PC-9 (cell line): ENCODE measurements around the gene LPCAT2. TPM values are rescaled to one million over a fixed set of nuclear protein-coding genes. Genes with fewer than 3 reads are reported as not detected.

ENCODE experiments used
- BruUV-seq: library from RNA; stranded (reverse); fragments of 400-500 nt; replicated peaks from 2 replicates; lab custom pipeline; 2021; lab: Mats Ljungman, UMichigan
- CTCF ChIA-PET: fragments of 300-600 bp; sonication (Branson Sonifier 250); formaldehyde crosslinking; loops from one replicate; lab custom pipeline; 2022; ENCODE audit warnings: antibody characterized with exemption; lab: Charles Lee
- POLR2A ChIA-PET: fragments of 300-600 bp; sonication (Branson Sonifier 250); formaldehyde crosslinking; loops from one replicate; lab custom pipeline; 2022; ENCODE audit warnings: antibody characterized with exemption; ENCODE audit not compliant: unreplicated experiment; lab: Charles Lee
- DNase-seq, 2 experiments: peaks; one replicate each; pipeline versions ENCODE4 v3.0.0 to v3.0.0-alpha.2; 2015 to 2022; ENCODE audit warnings: mixed read lengths in 1 of 2
- H2AFZ ChIP-seq: fragments of 200-600 bp; sonication (generic); 2 replicates; pipeline ENCODE4 v1.8.1; 2017; ENCODE audit warnings: antibody characterized with exemption
- H3F3A ChIP-seq: fragments of 200-600 bp; sonication (generic); 2 replicates; pipeline ENCODE4 v1.8.1; 2017; ENCODE audit warnings: antibody characterized with exemption, mild to moderate bottlenecking, low read depth; ENCODE audit not compliant: insufficient read depth
- H3K27ac ChIP-seq: fragments of 200-600 bp; sonication (generic); 2 replicates; pipeline ENCODE4 v1.6.1; 2016; ENCODE audit warnings: mixed run types
- H3K27me3 ChIP-seq: fragments of 200-600 bp; sonication (generic); 2 replicates; pipeline ENCODE4 v1.6.1; 2016; ENCODE audit warnings: low read depth, mixed run types; ENCODE audit not compliant: insufficient read depth
- H3K36me3 ChIP-seq: fragments of 200-600 bp; sonication (generic); 2 replicates; pipeline ENCODE4 v1.6.1; 2016; ENCODE audit warnings: low read depth, mixed run types
- H3K4me1 ChIP-seq: fragments of 200-600 bp; sonication (generic); replicated peaks from 2 replicates; pipeline ENCODE4 v1.6.1; 2016; ENCODE audit warnings: mixed run types; ENCODE audit not compliant: insufficient read depth
- H3K4me2 ChIP-seq: fragments of 200-600 bp; sonication (generic); 2 replicates; pipeline ENCODE4 v1.6.1; 2017; ENCODE audit warnings: mixed run types
- H3K4me3 ChIP-seq: fragments of 200-600 bp; sonication (generic); 2 replicates; pipeline ENCODE4 v1.6.1; 2016; ENCODE audit warnings: mixed run types
- H3K79me2 ChIP-seq: fragments of 200-600 bp; sonication (generic); 2 replicates; pipeline ENCODE4 v1.6.1; 2017; ENCODE audit warnings: low read depth, mixed run types
- H3K9me2 ChIP-seq: fragments of 200-600 bp; sonication (generic); 2 replicates; pipeline ENCODE4 v1.8.1; 2017; ENCODE audit warnings: mild to moderate bottlenecking; ENCODE audit not compliant: insufficient read depth
- H3K9me3 ChIP-seq: fragments of 200-600 bp; sonication (generic); 2 replicates; pipeline ENCODE4 v1.8.1; 2016; ENCODE audit warnings: low read depth; ENCODE audit not compliant: insufficient read depth
- H4K20me1 ChIP-seq: fragments of 200-600 bp; sonication (generic); 2 replicates; pipeline ENCODE4 v1.8.1; 2017; ENCODE audit not compliant: insufficient read depth
- EZH2 ChIP-seq: fragments of 200-600 bp; sonication (generic); IDR thresholded peaks from 2 replicates; pipeline ENCODE4 v1.8.0; 2017; ENCODE audit warnings: antibody characterized with exemption, low read depth
- intact Hi-C: fragments of 100-400 bp; cut with micrococcal nuclease; formaldehyde crosslinking; loops from one replicate; pipeline ENCODE4 v1.10.0; 2022; ENCODE audit not compliant: unreplicated experiment
- total RNA-seq: library from RNA; stranded (reverse); gene quantifications from 2 replicates; pipeline ENCODE4 v1.2.3, GENCODE V29; 2021
- TF ChIP-seq, protein P1 (sequence below): fragments of 200-600 bp; sonication (generic); conservative IDR thresholded peaks from 2 replicates; pipeline ENCODE4 v1.6.1; 2017; ENCODE audit warnings: mixed run types, antibody characterized with exemption, mild to moderate bottlenecking, moderate library complexity

The LPCAT2 gene
- total RNA-seq, 1 experiment from 2014 or later, result 87.7 TPM

DNA sequence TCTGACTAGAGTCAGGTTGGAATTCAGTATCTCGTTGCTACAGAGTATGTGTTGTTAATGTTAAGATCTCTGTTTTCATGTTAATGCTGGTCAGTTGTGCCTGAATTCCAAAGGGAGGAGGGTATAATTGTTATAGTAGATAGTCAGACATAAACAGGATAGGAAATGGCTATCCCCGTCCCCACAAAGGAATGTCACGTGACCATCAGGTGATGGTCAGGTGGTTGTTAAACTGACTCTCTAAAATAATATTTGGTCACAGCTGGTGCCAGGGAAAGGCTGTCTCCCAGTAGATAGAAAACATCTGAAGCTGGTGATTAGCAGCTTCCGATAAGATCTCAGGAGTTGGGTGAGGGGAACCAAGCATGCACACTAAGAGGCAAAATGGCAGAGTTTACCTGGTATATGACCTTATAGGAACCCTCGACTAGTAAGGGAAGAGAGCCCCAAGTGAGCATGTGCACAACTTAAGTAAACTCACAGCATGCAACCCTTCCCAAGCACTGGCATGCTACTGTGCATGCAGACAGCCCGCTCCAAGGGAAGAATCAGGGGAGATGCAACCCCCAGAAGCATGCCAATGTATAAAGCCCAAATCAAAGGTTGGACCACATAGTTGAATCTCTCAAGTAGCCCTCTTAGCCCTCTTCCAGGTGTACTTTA, 119.6 kb downstream of the LPCAT2 start:
- DNase-seq, result no peak
- CTCF ChIA-PET, result no interaction called here
- BruUV-seq, result no TSS peak

GRCh38 chr16:55630774-55631173, 121.9 kb downstream of the LPCAT2 start:
- CTCF ChIA-PET, result no interaction called here
- Histone ChIP-seq H3K4me3 (no peak overlapping the region), H3K9me2 (no peaks in the 10 kb centered on the region), H3K79me2 (no peaks in the 10 kb centered on the region), H3K9me3 (peaks cover 15% of the 10 kb centered on the region; the same call in 1 of the 2 replicates), H4K20me1 (no peaks in the 10 kb centered on the region), H3K27ac (no peak overlapping the region), H3K36me3 (no peaks in the 10 kb centered on the region), H3F3A (no peaks in the 10 kb centered on the region), H3K27me3 (no peaks in the 10 kb centered on the region), H2AFZ (no peak overlapping the region), H3K4me1 (no peaks in the 10 kb centered on the region; the same call in 1 of the 2 replicates), H3K4me2 (no peak overlapping the region)
- no TSS peak for BruUV-seq
- intact Hi-C loops, result no loop called here
- TF ChIP-seq, protein P1, sequence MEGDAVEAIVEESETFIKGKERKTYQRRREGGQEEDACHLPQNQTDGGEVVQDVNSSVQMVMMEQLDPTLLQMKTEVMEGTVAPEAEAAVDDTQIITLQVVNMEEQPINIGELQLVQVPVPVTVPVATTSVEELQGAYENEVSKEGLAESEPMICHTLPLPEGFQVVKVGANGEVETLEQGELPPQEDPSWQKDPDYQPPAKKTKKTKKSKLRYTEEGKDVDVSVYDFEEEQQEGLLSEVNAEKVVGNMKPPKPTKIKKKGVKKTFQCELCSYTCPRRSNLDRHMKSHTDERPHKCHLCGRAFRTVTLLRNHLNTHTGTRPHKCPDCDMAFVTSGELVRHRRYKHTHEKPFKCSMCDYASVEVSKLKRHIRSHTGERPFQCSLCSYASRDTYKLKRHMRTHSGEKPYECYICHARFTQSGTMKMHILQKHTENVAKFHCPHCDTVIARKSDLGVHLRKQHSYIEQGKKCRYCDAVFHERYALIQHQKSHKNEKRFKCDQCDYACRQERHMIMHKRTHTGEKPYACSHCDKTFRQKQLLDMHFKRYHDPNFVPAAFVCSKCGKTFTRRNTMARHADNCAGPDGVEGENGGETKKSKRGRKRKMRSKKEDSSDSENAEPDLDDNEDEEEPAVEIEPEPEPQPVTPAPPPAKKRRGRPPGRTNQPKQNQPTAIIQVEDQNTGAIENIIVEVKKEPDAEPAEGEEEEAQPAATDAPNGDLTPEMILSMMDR, result no peak
- TF ChIP-seq EZH2, result no peak
- DNase-seq, result no peak
- POLR2A ChIA-PET, result no interaction called here

More for the DNA sequence above, 119.6 kb downstream of the LPCAT2 start:
- Histone ChIP-seq H3K27ac (no peak overlapping the region), H3K4me1 (peaks cover 4% of the 10 kb centered on the region), H3K9me3 (peaks cover 10% of the 10 kb centered on the region; the same call in 1 of the 2 replicates), H2AFZ (no peak overlapping the region), H4K20me1 (no peaks in the 10 kb centered on the region), H3K9me2 (no peaks in the 10 kb centered on the region), H3K4me3 (no peak overlapping the region), H3K4me2 (no peak overlapping the region), H3F3A (peaks cover 3% of the 10 kb centered on the region; the same call in 1 of the 2 replicates), H3K36me3 (no peaks in the 10 kb centered on the region), H3K79me2 (no peaks in the 10 kb centered on the region), H3K27me3 (no peaks in the 10 kb centered on the region)
- POLR2A ChIA-PET, result no interaction called here
- intact Hi-C loops, result no loop called here
- TF ChIP-seq EZH2, result no peak
- TF ChIP-seq, protein P1, result no peak

DNA sequence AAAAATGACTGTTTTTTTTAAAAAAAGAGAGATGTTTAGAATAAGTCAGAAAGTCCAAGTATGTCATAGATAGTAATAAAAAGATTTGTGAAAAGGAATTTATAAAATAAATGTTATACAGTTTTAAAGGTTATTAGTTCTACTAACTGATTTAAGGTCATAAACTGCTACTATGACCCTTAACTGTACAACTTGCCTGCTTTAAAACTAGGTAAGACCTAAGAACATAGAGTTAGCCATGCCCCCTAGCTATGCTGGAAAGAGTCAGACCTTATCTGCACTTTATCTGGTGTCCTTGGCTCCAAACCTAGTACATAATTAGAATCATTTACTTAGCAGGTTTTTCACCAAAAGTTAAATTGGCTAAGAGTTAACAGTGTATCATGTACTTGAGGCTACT, 123.4 kb downstream of the LPCAT2 start:
- no peak for TF ChIP-seq EZH2
- TF ChIP-seq, protein P1, result no peak
- Histone ChIP-seq H4K20me1 (no peaks in the 10 kb centered on the region), H3K4me1 (peaks cover 14% of the 10 kb centered on the region), H3K79me2 (no peaks in the 10 kb centered on the region), H3K4me3 (no peak overlapping the region), H2AFZ (no peak overlapping the region), H3K27ac (no peak overlapping the region), H3F3A (peaks cover 6% of the 10 kb centered on the region; the same call in 1 of the 2 replicates), H3K36me3 (no peaks in the 10 kb centered on the region), H3K27me3 (no peaks in the 10 kb centered on the region), H3K9me2 (no peaks in the 10 kb centered on the region), H3K4me2 (no peak overlapping the region), H3K9me3 (peaks cover 15% of the 10 kb centered on the region; the same call in 1 of the 2 replicates)
- intact Hi-C loops, result no loop called here
- no peak for DNase-seq
- ChIA-PET POLR2A (no interaction called here), CTCF (no interaction called here)
- no TSS peak for BruUV-seq
